ENCODE measurements around the gene H6PD. TPM values are rescaled to one million over a fixed set of nuclear protein-coding genes. Genes with fewer than 3 reads are reported as not detected.

Gene H6PD
- total and polyA plus RNA-seq, 2 donors (not counting 3 experiments of a cell fraction or from before 2014, with no cell fraction given), result 24.5 to 29.0 TPM

DNA sequence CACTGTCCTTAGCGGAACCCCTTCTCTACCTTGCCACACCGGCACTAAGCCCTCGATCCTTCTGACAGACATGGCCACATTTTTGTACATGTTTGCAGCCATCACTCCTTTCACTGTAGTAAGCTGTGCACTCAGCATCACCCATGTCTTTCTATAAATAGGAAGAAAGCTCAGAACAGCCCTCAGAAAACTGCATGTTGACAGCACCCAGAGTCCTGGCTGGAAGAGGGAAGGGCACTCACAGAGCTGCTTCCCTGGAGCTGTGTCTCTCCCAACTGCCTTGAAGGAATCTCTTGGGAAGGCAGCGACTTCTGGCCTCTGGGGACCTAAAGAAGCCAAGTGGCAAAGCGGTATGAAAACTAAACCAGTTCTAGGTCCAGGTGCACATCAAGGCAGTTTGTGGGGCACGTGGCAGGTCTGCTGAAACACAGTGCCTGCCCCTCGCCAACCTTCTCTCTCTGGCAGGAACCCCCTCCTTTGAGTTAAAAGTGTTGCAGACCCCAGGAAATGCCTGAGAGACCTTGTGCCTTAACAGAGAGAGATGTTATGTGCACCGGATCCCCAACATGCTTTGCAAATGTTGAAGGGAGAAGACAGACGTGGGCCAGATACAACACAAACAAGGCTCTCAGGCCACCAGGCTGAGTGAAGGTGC lies 41.9 kb upstream of the H6PD start:
- DNase-seq (ENCODE audit: low read depth, low spot score), result no peak
- no peak for TF ChIP-seq JUN (IDR thresholded peaks at IDR 0.05; ENCODE audit: borderline replicate concordance, insufficient read depth, insufficient read length, low read depth)
- TF ChIP-seq GATA2 (IDR thresholded peaks at IDR 0.05; ENCODE audit: insufficient read depth, insufficient read length, low read depth, low read length), result no peak
- no peak for TF ChIP-seq FOS (IDR thresholded peaks at IDR 0.05; ENCODE audit: borderline replicate concordance, insufficient read depth, low read length)
- no peak for TF ChIP-seq EZH2 (IDR thresholded peaks at IDR 0.05; ENCODE audit: borderline replicate concordance, low read depth, low read length, severe bottlenecking)
- TF ChIP-seq POLR2AphosphoS5 (IDR thresholded peaks at IDR 0.05; ENCODE audit: insufficient read depth, low read depth, low read length), result no peak
- no peak for TF ChIP-seq POLR2A (IDR thresholded peaks at IDR 0.05; ENCODE audit: low read depth, low read length)
- TF ChIP-seq, protein P1, sequence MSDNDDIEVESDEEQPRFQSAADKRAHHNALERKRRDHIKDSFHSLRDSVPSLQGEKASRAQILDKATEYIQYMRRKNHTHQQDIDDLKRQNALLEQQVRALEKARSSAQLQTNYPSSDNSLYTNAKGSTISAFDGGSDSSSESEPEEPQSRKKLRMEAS (IDR thresholded peaks at IDR 0.05; ENCODE audit: insufficient read depth, insufficient read length), result no peak
- TF ChIP-seq MYC (IDR thresholded peaks at IDR 0.05; ENCODE audit: low read depth, low read length), result no peak
- TF ChIP-seq, protein P2, sequence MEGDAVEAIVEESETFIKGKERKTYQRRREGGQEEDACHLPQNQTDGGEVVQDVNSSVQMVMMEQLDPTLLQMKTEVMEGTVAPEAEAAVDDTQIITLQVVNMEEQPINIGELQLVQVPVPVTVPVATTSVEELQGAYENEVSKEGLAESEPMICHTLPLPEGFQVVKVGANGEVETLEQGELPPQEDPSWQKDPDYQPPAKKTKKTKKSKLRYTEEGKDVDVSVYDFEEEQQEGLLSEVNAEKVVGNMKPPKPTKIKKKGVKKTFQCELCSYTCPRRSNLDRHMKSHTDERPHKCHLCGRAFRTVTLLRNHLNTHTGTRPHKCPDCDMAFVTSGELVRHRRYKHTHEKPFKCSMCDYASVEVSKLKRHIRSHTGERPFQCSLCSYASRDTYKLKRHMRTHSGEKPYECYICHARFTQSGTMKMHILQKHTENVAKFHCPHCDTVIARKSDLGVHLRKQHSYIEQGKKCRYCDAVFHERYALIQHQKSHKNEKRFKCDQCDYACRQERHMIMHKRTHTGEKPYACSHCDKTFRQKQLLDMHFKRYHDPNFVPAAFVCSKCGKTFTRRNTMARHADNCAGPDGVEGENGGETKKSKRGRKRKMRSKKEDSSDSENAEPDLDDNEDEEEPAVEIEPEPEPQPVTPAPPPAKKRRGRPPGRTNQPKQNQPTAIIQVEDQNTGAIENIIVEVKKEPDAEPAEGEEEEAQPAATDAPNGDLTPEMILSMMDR (IDR thresholded peaks at IDR 0.05; ENCODE audit: extremely low read depth in 1 of 2, insufficient read depth in 1 of 2, low read depth in 1 of 2, low read length in 2 of 2), result no peak
- intact Hi-C loops (cut with micrococcal nuclease), result loop anchor here (10.0 kb wide), 1 partner anchor 188 kb away; no protein-coding TSS in a partner anchor
- FAIRE-seq, result no peak
- Histone ChIP-seq H3K4me3 (replicated peaks in 1 of 3; ENCODE audit: insufficient read depth in 1 of 3, low read depth in 1 of 3, low read length in 3 of 3) (no peak overlapping the region), H3K79me2 (ENCODE audit: control insufficient read depth, insufficient read depth, low read length) (no peaks in the 10 kb centered on the region), H3K4me1 (ENCODE audit: control insufficient read depth, extremely low read depth, insufficient read depth, low read length) (peaks cover 9% of the 10 kb centered on the region), H3K9me1 (replicated peaks; ENCODE audit: control insufficient read depth, extremely low read depth, insufficient read depth, low read length) (no peaks in the 10 kb centered on the region), H3K36me3 (ENCODE audit: control insufficient read depth in 2 of 2, extremely low read depth in 1 of 2, insufficient read depth in 2 of 2, low read length in 2 of 2) (no peaks in the 10 kb centered on the region), H3K9me3 (replicated peaks; ENCODE audit: control insufficient read depth, insufficient read depth, low read length) (no peaks in the 10 kb centered on the region), H3K27ac (ENCODE audit: insufficient read depth, low read depth, low read length) (no peak overlapping the region), H3K27me3 (ENCODE audit: control insufficient read depth in 2 of 2, insufficient read depth in 2 of 2, low read length in 2 of 2) (no peaks in the 10 kb centered on the region), H3K9ac (replicated peaks; ENCODE audit: extremely low read depth, insufficient read depth, low read length) (no peak overlapping the region), H4K20me1 (replicated peaks; ENCODE audit: control insufficient read depth, extremely low read depth, insufficient read depth, low read length) (no peaks in the 10 kb centered on the region), H2AFZ (ENCODE audit: low read depth, low read length) (no peak overlapping the region), H3K4me2 (ENCODE audit: insufficient read depth, low read length) (no peak overlapping the region)
- ChIA-PET CTCF (interaction anchor here (1.1 kb wide), 1 partner anchor 82 kb away, joined by 4 read pairs; no protein-coding TSS in a partner anchor), POLR2A (interaction anchor here (0.5 kb wide), 1 partner anchor 14 kb away, joined by 3 read pairs; no protein-coding TSS in a partner anchor)
- no TSS peak for BruUV-seq (replicated peaks)
- dilution Hi-C loops (cut with MboI; ENCODE audit: extremely low pct_ligation_motif_present, low sequenced_read_pairs), result no loop called here
